Lower leg skin (tissue), 3 donors: Measurements from ENCODE around the gene TWIST2.

Experiments used
- CTCF ChIP-seq, 3 donors: fragments of 450-650 bp; IDR thresholded peaks; one replicate each; pipeline ENCODE4 v1.5.1; 2016; ENCODE audit warnings: antibody characterized with exemption in 3 of 3, mild to moderate bottlenecking in 3 of 3, moderate library complexity in 2 of 3
- POLR2A ChIP-seq, 2 donors: fragments of 450-650 bp; IDR thresholded peaks; one replicate each; pipeline ENCODE4 v1.6.1; 2016 to 2017; ENCODE audit warnings: antibody characterized with exemption in 2 of 2, mild to moderate bottlenecking in 1 of 2, moderate library complexity in 1 of 2

GRCh38 chr2:238913931-238914647 lies 66.2 kb downstream of the TWIST2 start:
- TF ChIP-seq POLR2A (IDR thresholded peaks at IDR 0.05) = no peak
- TF ChIP-seq CTCF (IDR thresholded peaks at IDR 0.05) = no peak
